Cardiac muscle cell (in vitro differentiated cells and primary cell): Measurements from ENCODE around the gene ALKBH3. TPM values are rescaled to one million over a fixed set of nuclear protein-coding genes. Genes with fewer than 3 reads are reported as not detected.

Experiments
- DNase-seq, 2 donors: peaks; one replicate each; pipeline versions ENCODE4 v3.0.0 to v3.0.0-alpha.2; 2010 to 2017; ENCODE audit warnings: low read depth in 1 of 2, low spot score in 1 of 2
- H3K27ac ChIP-seq: fragments of 200-600 bp; sonication (generic); 2 replicates; pipeline ENCODE4 v1.5.1; 2016
- H3K27me3 ChIP-seq: fragments of 200-600 bp; sonication (generic); 2 replicates; pipeline ENCODE4 v1.6.0; 2016; ENCODE audit warnings: control low read depth
- H3K36me3 ChIP-seq: fragments of 200-600 bp; sonication (generic); 2 replicates; pipeline ENCODE4 v1.5.1; 2016; ENCODE audit warnings: control low read depth
- H3K4me1 ChIP-seq: fragments of 200-600 bp; sonication (generic); 2 replicates; pipeline ENCODE4 v1.8.1; 2017; ENCODE audit warnings: low read depth, mild to moderate bottlenecking, mixed run types
- H3K4me3 ChIP-seq: fragments of 200-600 bp; sonication (generic); 2 replicates; pipeline ENCODE4 v1.5.1; 2016; ENCODE audit warnings: mild to moderate bottlenecking
- H3K9me3 ChIP-seq: fragments of 200-600 bp; sonication (generic); 2 replicates; pipeline ENCODE4 v1.5.1; 2017; ENCODE audit warnings: low read depth, mild to moderate bottlenecking, control low read depth
- CTCF ChIP-seq: IDR thresholded peaks from 2 replicates; pipeline ENCODE4 v1.5.1; 2012; ENCODE audit warnings: low read depth, mild to moderate bottlenecking, low read length
- polyA plus RNA-seq: library from polyadenylated mRNA; unstranded; fragments of >200 nt; fragmentation: Nextera tagmentation; extraction: Ambion mirVana; gene quantifications from 2 replicates; pipeline ENCODE4 v1.2.1, GENCODE V29; 2016
- total RNA-seq: library from RNA; depleted of rRNA; stranded (reverse); fragments of >200 nt; gene quantifications from 2 replicates; pipeline ENCODE4 v1.2.3, GENCODE V29; 2016

ALKBH3 gene
- total and polyA plus RNA-seq, 2 experiments from 2014 or later, result 25.0 to 26.4 TPM

GRCh38 chr11:43969543-43969942 lies 88.9 kb downstream of the ALKBH3 start:
- Histone ChIP-seq H3K4me3 (no peak overlapping the region), H3K9me3 (no peaks in the 10 kb centered on the region), H3K4me1 (peaks cover 14% of the 10 kb centered on the region), H3K36me3 (no peaks in the 10 kb centered on the region), H3K27me3 (no peaks in the 10 kb centered on the region), H3K27ac (peak overlapping the region; percentile 15)
- peak; percentile 52 to 64 for DNase-seq
- no peak for TF ChIP-seq CTCF

Other genes with a start within 250 kb of the ALKBH3 start
- 52.4 and 68.9 TPM in 2 replicates for gene HSD17B12, start 200.1 kb upstream of the ALKBH3 start, total RNA-seq
- gene HSD17B12, start 200.1 kb upstream of the ALKBH3 start, polyA plus RNA-seq, result 89.0 and 99.4 TPM in 2 replicates
- gene C11orf96, start 61.8 kb downstream of the ALKBH3 start, total RNA-seq, result 48.6 and 79.6 TPM in 2 replicates
- 7.1 and 14.5 TPM in 2 replicates for gene C11orf96, start 61.8 kb downstream of the ALKBH3 start, polyA plus RNA-seq
- gene ACCSL, start 167.2 kb downstream of the ALKBH3 start, total RNA-seq, result not detected in 2 replicates
- not detected in 2 replicates for gene ACCSL, start 167.2 kb downstream of the ALKBH3 start, polyA plus RNA-seq
- gene ACCS, start 185.4 kb downstream of the ALKBH3 start, total RNA-seq, result 7.9 and 11.3 TPM in 2 replicates
- gene ACCS, start 185.4 kb downstream of the ALKBH3 start, polyA plus RNA-seq, result 11.0 and 14.7 TPM in 2 replicates
- gene EXT2, start 214.8 kb downstream of the ALKBH3 start, total RNA-seq, result 53.1 and 109 TPM in 2 replicates
- gene EXT2, start 214.8 kb downstream of the ALKBH3 start, polyA plus RNA-seq, result 44.1 and 54.1 TPM in 2 replicates